ENCODE results near the gene TBC1D14.

The TBC1D14 gene, protein sequence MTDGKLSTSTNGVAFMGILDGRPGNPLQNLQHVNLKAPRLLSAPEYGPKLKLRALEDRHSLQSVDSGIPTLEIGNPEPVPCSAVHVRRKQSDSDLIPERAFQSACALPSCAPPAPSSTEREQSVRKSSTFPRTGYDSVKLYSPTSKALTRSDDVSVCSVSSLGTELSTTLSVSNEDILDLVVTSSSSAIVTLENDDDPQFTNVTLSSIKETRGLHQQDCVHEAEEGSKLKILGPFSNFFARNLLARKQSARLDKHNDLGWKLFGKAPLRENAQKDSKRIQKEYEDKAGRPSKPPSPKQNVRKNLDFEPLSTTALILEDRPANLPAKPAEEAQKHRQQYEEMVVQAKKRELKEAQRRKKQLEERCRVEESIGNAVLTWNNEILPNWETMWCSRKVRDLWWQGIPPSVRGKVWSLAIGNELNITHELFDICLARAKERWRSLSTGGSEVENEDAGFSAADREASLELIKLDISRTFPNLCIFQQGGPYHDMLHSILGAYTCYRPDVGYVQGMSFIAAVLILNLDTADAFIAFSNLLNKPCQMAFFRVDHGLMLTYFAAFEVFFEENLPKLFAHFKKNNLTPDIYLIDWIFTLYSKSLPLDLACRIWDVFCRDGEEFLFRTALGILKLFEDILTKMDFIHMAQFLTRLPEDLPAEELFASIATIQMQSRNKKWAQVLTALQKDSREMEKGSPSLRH

DNA sequence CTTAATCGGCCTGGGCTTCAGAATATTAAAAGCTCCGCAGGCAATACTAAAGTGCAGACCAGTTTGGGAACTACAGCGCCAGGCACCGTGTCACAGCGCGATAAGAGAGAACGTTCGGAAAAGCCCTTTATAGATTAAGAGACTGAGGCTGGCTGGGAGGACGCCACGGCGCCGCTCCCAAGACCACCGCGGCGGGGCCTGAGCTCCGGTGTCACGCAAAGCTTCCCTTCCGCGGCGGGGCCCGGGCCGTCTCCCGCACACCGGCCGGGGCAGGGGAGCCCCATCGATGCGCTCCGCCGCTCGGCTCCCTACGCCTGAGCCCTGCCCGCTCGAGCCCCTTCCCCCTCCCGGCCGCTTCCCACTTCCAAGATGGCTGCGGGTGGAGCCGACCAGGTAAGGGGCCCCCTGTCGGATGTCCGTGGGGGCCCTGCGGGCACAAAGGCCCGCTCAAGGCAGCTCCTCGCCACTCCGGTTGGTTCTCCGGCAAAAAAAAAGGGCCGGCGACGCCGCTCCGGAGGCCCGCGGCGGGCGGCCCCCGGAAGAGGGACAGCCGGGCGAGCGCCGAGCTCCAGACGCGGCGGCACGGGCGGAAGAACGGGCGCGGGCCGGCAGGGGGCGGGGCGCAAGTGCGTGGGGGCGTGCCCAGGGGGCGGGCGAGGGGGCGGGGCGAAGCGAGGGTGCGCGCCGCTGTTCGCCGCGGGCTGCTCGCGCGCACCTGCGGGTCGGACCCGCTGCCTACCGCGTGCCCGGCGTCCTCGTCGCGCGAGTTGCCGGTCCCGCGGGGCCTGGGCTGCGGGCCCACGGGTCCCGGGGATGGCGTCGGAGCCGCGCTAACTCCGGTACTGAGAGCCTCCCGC lies at the start of gene TBC1D14:
Gene TBC1D14 (plus strand): TSS at position 714 of the 857 bp plus-strand sequence. CDS start 13,564 bp downstream, outside the sequence.
- DNase-seq (ENCODE audit: low spot score) = peak; percentile 86

DNA sequence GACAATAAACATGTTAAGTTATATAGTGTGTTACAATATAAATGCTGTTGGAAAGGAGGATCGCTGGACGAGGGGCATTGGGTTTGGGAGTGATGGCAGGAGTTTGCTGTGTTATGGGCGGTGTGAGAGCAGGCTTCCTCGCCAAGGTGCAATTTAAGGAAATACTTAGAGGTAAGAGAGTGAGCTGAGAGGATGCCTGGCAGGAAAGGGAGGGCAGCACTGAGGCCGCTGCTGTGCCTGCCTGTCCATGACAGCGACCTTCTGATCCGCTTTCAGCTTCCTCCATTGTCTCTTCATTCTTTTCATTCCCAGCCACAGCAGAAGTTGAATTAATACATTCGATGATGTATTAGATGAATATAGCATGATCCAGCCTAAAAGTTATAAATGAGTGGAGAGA lies 41.2 kb upstream of the TBC1D14 start:
- no peak for DNase-seq (ENCODE audit: low spot score)

DNA sequence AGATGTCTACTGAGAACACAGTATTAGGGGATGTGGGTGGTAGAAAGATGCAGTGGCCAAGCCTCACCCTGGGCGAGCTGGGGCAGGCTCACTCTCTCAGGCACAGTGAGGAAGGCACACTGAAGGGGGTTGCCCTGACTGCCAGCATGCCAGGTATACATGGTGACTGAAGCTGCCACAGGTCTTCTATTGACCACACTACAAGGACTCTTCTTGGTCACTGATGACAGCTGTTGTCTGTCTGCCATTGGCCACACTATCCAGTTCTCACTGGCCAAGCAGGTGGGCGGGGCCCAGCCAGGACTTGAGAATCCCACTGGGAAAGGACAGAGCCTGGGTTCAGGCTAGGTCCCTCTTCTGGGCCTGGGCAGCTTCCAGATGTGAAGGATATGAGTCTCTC lies 39.7 kb upstream of the TBC1D14 start:
- DNase-seq (ENCODE audit: low spot score) = no peak

DNA sequence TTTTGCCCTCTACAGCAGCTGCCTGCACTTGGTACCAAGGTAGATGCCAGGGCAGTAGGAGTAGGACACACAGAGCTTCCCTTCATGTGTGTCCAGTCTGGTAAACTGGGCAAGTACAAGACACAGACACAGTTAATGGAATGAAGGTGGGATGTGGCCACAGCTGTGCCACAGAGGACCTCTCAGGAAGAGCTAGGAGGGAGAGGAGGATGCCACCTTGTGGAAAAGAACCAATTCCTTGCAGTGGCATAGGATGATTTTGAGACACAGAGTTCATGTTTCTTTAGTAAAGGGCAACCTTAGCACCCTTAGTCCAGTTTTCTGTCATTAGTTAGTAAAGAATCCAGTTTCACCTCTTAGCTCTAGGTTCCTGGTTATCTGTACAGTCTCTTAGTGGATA lies 36.3 kb upstream of the TBC1D14 start:
- DNase-seq (ENCODE audit: low spot score) = no peak

DNA sequence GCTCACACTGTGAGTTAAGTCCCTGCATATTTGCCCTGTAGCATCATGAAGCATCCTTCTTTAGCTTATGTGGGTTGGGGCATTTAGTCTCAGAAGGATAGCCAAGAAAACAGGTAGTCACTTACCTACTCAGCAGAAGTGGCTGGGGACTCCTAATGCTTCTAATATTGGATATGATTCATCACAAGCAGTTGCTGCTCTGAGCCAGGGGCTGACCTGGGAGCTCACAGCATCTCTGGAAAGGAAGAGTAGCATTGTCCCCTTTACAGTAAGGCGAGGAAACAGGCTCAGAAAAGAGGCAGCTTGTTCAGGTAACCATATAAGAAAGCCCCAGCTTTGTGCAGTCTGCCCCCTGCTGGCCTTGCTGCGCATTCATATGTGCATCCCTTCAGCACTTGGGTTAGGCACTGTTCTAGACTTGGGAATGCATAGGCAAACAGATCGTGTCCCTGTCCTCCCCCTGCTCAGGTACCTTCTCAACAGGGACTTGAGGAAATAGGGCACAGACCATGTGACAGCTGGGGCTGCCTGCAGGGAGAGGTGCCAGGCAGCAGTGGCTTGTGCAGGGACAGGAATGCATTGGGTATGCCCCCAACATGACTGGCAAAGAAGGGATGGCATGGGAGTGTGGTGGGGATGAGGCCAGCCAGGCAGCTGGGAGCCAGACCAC lies 35.7 kb upstream of the TBC1D14 start:
- DNase-seq (ENCODE audit: low spot score) = peak; percentile 66

DNA sequence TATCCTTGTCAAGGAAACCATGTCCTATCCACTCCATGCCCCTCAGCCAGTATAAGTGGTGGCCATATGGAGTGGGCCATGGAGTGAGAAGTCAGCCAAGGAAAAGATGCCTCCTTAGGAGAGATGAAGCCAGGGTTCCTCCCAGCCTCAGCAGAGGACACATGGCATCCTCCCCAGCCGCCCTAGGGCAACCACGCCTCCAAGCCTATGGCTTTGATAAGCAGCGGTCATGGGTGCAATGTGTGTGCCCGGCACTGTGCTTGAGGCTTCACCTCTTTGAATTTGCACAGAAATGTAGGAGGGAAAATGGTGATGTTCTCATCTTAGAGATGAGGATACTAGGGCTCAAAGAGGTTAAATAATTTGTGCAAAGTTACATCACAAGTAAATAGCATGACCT lies 34.6 kb upstream of the TBC1D14 start:
- no peak for DNase-seq (ENCODE audit: low spot score)

DNA sequence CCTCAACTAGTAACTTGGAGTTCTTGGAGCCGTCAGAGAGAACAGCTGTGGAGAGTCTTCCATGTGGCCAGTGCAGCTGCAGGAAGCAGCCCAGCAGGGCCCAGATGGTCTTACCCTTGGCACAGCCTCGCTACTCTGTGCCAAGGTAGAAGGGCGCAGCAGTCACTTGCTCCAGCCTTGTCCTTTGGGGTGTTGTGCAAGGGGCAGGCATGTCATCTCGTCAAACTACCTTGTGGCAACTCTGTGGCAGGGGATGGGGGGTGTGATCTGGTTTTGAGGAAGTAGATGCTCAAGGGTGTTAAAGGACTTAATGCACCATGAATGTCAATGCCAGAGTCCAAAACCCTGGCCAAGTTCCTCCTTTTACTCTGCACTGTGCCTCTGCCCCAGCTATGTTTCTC lies 34.2 kb upstream of the TBC1D14 start:
- DNase-seq (ENCODE audit: low spot score) = no peak

DNA sequence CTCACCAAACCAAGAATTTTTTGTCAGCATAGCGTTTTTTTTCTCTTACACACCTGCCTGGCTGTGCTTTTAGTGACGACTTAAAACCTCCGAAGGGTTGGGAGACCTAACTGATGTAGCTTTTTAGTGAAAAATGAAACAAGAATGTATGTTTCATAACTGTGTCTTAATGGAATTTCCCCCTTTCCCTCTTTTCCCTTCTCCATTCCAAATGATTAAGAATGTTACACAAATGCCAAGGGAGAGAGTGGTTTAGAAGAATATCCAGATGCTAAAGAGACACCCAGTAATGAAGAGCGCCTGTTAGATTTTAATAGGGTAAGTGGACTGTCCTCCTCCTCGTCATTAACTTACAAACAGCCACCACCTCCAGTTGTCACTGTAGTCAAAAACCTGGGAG lies 33.2 kb upstream of the TBC1D14 start:
- DNase-seq (ENCODE audit: low spot score) = no peak

DNA sequence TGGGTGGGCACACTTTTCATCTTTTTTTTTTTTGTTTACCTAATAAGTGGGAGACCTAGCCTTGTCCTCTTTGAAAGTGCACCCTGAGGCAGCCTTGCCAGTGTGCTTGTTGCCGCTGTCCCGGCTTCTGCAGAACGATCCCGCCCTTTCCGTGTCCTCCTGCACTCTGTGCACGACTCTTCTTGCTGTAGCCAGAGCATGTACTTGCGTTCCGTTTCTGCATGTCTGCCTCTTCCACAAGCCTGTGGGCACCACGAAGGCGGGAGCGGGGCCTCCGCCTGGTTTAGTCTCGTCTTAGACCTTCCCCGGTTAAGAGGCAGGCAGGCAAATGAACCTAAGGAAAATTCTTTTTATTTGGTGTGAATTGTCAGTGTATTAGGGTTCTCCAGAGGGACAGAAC lies 32.6 kb upstream of the TBC1D14 start:
- no peak for DNase-seq (ENCODE audit: low spot score)

DNA sequence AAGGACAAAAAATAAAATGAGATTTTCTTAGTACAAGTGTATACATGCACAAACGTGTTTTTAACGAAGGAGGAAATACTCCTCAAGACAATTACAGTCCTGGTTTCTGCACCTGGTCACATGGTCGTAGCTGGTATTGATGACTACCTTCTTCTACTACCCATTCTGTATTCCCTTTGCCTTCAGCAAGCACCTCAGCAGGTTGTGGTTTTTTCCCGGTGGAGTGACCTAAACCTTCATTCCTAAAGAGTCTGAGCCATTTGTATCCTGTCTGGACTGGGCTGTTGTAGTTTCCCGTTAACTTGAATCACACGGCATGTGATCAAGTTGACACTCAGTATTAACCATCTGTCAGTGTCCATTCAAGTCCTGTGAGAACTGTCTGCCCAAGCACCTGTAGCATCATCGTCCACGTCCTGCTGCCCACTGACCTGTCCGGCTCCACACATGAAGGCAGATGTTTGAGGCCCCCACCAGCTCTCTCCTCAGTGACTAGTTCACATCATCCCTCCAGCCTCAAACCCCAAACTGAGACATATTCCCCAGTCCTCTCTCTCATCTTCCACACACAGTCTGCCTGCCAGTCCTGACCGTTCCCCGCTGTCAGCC lies 31.1 kb upstream of the TBC1D14 start:
- DNase-seq (ENCODE audit: low spot score) = peak; percentile 76

DNA sequence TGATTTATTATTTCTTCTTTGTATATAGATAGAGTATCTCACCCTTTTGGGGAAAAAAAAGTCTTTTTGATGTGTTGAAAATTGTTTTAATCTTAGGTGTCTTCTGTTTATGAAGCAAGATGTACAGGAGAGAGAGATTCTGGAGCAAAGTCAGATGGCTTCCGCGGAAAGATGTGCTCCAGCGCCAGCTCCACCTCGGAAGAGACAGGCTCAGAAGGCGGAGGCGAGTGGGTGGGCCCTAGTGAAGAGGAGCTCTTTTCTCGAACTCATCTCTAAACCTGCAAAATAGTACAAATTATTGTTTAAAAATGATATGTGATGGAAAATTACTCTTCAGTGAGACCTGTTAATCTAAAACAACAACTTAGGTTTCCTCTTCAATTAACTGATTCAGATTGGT lies 28.9 kb upstream of the TBC1D14 start:
- DNase-seq (ENCODE audit: low spot score) = no peak

DNA sequence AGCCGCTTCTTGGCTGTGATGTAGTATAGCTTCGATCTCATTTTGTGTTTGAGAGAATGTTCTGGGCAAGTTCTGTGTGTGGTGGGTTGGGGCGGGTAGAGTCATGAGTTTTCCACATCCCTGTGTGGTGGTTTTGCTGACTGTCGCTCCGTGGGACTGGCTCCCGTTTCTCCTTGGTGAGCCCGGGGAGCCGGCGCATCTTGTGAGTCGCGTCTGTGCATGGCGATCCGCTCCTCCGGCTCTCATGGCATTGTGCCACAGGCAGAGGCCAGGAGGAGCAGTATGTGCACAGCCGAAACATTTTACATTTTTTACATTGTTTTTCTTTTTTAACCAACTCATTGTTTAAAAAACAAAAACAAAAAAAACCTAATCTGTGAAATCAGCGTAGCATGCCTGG lies 27.7 kb upstream of the TBC1D14 start:
- DNase-seq (ENCODE audit: low spot score) = no peak

DNA sequence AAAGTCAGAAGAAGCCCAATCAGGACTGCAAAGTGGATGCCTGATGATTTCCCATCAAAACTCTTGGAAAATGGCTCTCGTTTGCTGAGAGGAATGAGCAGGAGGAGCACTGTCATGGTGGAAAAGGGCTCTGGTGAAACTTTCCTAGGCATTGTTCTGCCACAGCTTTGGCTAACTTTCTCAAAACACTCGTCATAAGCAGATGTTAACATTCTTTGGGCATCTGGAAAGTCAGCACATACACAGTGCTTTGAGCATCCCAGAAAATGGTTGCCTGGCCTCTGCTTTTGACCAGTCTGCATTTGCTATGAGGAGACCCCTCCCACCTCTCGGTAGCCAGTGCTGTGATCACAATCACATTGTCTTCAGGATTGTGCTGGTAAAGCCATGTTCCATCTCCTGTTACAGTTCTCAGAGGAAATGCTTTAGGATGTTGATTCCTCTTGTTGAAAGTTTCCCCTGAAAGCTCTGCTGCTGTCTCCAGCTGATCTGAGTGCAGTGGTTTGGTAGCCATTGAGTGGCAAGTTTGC lies 25.2 kb upstream of the TBC1D14 start:
- DNase-seq (ENCODE audit: low spot score) = no peak

DNA sequence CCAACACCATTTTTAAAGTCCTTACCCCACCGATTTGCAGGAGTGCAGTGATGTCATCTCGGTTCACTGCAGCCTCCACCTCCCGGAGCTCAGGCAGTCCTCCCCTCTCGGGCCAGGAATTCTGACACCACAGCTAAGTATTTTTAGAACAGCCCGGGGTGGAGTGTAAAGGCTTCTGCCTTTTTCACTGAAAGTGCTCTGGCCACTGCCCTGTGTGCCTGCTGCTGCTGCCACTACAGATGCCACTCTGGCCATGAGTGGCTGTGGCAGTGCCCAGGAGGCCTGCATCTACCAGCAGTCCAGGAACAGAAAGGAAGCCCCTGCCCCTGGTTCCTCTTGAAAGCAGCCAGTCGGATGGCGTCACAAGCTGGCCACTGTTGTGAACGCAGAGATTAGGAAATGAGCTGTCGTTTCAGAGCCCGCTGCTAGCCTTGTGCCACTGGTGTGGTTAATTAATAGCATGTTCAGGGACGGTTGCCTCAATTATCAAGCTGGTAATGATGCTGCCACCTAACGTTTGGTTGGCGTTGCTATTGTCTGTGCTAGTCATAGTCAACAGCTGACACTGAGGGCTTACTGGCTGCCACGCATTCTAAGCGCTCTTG lies 23.6 kb upstream of the TBC1D14 start:
- DNase-seq (ENCODE audit: low spot score) = peak; percentile 87

DNA sequence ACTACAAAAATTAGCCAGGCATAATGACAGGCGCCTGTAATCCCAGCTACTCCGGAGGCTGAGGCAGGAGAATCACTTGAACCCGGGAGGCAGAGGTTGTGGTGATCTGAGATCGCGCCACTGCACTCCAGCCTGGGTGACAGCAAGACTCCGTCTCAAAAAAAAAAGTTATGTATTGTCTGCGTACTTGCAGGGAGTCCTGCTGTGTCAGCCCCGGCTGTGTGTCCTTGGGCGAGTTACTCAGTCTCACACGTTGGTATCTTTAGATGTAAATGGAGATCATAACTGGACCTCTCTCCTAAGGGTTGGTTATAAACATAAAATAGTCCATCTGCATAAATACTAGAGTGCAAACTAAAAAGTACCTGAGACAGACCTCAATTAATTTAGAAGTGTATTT lies 22.7 kb upstream of the TBC1D14 start:
- no peak for DNase-seq (ENCODE audit: low spot score)

DNA sequence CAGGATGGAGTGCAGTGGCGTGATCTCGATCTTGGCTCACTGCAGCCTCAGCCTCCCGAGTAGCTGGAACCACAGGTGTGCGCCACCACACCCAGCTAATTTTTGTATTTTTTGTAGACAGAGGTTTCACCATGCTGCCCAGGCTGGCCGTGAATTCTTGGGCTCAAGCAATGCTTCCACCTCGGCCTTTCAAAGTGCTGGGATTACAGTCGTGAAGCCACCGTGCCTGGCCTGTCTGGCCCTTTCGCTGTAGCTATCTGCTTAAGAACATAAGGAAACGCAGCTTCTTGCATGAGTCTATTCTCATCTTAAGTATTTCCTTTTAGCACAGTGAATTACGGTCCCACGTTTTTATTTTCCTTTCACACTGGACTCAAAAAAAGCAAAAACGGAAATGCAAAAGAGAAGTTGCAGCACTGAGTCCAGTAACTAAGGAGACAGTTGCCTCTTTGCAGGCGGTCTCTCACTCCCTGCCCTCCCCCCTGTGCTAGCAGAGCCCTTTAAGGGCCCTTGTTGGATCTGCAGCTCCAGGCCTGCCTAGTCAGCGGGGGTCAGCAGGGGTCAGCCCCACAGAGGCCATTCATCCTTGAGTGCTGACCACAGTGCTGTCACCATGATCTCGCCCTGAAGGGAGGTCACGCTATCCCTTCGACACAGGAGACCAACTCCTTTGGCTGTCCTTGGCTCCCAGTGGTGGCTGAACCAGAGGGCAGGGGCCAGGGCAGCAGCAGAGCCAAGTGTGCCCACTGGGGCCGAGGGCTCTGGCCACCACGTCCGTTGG lies 21.8 kb upstream of the TBC1D14 start:
- no peak for DNase-seq (ENCODE audit: low spot score)

DNA sequence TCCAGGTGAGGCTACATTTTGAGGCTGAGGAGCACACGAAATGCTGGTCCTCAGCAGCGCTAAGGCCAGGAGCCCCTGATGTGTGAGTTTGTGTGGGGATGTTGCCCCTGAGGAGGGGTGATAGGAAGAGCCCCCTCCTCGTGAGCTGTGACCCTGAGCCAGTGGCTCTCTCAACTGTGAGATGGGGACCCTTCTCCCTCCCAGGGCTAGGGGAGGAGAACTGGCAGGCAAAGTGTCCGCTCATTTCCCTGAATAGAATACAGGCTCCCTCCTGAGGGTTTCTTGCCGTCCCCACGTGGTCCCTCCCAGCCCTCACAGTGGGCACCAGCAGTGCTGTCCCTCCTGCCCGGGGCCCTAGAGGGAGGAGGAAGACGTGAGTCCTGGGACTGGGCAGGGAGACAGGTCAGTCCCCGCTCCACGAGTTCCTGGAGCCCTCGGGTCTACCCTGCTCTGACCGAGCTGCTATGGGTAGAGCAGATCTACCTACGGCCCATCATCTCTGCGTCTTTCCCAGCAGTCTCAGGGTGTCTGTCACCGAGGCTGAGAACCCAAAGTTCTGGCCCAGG lies 21.0 kb upstream of the TBC1D14 start:
- DNase-seq (ENCODE audit: low spot score) = no peak

DNA sequence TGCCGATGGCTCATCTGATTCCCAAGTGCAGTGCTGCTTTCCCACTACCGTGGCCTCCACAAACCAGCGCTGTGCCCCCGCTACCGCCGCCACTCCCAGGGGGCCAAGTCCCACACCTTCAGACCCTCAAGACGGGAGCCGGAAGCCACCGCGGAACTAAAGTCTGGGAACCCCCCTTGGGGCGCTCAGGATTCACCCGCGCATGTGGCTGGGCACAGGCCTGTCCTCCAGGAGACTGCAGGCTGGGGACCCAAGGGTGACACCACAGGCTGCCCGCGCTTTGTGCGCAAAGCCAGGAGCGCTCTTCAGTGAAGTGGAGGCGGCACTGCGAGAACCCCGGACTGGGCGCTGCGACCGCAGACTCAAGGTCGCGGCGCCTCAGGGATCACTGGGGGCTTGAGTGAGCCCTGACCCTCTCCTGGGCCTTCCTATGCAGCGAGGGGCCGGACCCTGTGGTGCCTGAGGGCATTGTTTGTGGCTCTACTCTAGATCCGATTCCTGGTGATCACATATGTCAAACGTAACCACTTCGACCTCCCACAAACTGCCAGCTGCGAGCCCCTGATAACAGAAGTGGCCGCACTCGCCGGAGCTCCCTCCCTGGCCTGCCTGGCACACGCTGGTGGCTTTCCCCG lies 20.4 kb upstream of the TBC1D14 start:
- DNase-seq (ENCODE audit: low spot score) = no peak

DNA sequence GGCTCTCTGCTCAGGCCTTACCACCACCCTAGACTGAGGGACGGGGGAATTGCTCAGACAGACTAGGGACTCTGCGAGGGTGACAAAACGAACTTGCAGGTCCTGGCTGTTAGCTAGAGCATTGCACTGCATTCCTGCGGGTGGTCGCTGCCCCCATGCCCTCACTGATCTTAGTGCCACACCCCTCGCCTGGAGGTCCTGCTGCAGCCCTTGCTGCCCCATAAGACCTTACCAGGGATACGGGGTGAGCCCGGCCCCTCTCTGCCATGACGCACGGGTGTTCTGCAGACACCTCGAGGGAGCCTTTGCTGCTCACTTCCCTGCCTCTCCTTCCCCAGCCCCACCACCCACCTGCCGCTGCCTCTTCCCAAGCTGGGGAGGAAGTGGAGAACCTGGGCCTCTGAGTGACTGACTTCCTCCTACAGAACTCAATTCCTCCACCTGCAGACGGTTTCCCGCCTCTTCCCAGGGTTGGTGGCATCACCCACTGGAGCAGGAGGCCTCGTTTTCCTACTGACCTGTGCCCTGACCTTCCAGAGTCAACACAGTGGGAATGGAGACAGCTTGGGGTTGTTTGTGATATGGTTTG lies 19.8 kb upstream of the TBC1D14 start:
- DNase-seq (ENCODE audit: low spot score) = no peak

All from kidney tubule cell (primary cell).